ENCODE results near the gene MAPK12. TPM values are rescaled to one million over a fixed set of nuclear protein-coding genes. Genes with fewer than 3 reads are reported as not detected.

Gene MAPK12
- total RNA-seq, 2 donors from 2014 or later = 8.4 to 18.0 TPM

DNA sequence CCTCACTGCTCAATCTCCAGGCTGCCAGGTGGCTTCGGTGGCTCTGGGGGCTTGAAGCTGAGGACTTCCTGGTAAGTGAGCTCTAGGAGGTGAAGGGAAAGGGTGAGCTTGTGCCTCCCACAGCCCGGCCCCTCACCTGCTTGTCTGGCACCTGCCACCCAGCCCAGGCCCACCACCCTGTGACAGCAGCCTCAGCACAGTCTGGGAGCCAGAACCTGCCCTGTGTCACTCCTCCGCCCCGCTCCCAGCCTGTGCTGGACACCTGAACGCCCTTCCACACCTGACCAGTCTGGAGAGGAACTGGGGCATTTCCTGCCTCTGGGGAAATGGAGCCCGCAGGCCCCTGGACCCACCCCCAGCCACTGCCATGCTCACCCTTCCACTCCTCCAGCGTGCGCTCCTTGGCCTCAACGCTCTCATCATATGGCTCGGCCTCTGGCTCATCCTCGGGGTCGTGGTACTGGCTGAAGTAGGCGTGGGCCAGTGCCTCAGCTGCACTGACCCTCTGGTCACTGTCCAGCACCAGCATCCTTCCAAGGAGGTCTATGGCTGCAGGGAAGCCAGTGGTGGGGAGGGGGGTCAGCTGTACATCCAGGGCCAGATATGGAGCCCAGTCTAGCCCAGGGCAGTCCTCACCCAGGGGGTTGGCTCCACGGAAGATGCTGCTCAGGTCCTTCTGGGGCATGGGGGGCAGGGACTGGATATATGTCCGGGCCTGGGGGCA is 3.6 kb upstream of the MAPK12 start:
- Histone ChIP-seq H3K4me3 (no peak overlapping the region), H3K9me3 (no peaks in the 10 kb centered on the region), H3K36me3 (no peaks in the 10 kb centered on the region), H3K4me1 (replicated peaks) (peaks cover 14% of the 10 kb centered on the region), H3K27me3 (replicated peaks; ENCODE audit: insufficient read depth) (no peaks in the 10 kb centered on the region), H3K27ac (no peak overlapping the region)
- intact Hi-C loops (cut with DNase I) = no loop called here
- DNase-seq (ENCODE audit: low spot score) = no peak
- TF ChIP-seq POLR2AphosphoS5 (IDR thresholded peaks at IDR 0.05) = no peak
- TF ChIP-seq POLR2A (IDR thresholded peaks at IDR 0.05) = no peak
- TF ChIP-seq, protein P1, sequence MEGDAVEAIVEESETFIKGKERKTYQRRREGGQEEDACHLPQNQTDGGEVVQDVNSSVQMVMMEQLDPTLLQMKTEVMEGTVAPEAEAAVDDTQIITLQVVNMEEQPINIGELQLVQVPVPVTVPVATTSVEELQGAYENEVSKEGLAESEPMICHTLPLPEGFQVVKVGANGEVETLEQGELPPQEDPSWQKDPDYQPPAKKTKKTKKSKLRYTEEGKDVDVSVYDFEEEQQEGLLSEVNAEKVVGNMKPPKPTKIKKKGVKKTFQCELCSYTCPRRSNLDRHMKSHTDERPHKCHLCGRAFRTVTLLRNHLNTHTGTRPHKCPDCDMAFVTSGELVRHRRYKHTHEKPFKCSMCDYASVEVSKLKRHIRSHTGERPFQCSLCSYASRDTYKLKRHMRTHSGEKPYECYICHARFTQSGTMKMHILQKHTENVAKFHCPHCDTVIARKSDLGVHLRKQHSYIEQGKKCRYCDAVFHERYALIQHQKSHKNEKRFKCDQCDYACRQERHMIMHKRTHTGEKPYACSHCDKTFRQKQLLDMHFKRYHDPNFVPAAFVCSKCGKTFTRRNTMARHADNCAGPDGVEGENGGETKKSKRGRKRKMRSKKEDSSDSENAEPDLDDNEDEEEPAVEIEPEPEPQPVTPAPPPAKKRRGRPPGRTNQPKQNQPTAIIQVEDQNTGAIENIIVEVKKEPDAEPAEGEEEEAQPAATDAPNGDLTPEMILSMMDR (IDR thresholded peaks at IDR 0.05) = no peak
- WGBS = 87% methylated on average over 15 of the region's 15 CpGs

DNA sequence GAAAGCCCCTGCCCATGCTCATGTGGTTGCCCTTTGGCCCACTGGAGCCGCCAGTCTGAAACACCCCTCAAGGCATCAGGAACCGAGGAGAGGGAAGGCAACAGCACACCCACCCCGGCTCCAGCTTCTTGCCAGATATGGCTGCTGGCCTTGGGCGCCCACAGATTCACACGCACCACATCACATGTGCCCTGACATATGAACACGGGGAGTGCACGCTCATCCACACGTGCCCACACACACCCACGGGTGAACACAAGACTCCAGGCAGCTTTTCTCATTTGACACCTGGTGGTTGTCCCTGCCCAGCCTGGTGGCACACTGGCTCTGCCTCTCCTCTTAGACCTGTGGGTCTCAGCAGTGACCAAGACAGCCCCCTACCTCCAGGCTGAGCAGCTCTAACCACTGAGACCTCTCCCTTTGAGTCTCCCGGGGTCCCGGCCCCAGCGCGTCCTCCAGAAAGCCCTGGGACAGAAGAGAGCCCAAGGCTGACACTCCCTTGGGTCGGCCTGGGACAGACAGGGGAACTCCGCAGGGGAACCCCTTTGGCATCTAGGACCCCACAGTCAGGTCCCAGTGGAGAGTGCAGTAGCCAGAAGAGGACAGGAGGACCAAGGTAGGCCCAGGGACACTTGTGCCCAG is 2.7 kb upstream of the MAPK12 start:
- Histone ChIP-seq H3K36me3 (no peaks in the 10 kb centered on the region), H3K4me1 (replicated peaks) (peaks cover 14% of the 10 kb centered on the region), H3K9me3 (no peaks in the 10 kb centered on the region), H3K27me3 (replicated peaks; ENCODE audit: insufficient read depth) (no peaks in the 10 kb centered on the region), H3K27ac (no peak overlapping the region), H3K4me3 (no peak overlapping the region)
- intact Hi-C loops (cut with DNase I) = no loop called here
- TF ChIP-seq, protein P1 (IDR thresholded peaks at IDR 0.05) = no peak
- TF ChIP-seq POLR2AphosphoS5 (IDR thresholded peaks at IDR 0.05) = no peak
- no peak for TF ChIP-seq POLR2A (IDR thresholded peaks at IDR 0.05)
- WGBS = 91% methylated on average over 15 of the region's 15 CpGs
- no peak for DNase-seq (ENCODE audit: low spot score)

GRCh38 chr22:50262973-50263617 is 1.6 kb upstream of the MAPK12 start:
- intact Hi-C loops (cut with DNase I) = no loop called here
- Histone ChIP-seq H3K36me3 (no peaks in the 10 kb centered on the region), H3K9me3 (no peaks in the 10 kb centered on the region), H3K4me1 (replicated peaks) (peaks cover 8% of the 10 kb centered on the region), H3K4me3 (no peak overlapping the region), H3K27me3 (replicated peaks; ENCODE audit: insufficient read depth) (no peaks in the 10 kb centered on the region), H3K27ac (no peak overlapping the region)
- DNase-seq (ENCODE audit: low spot score) = no peak
- WGBS = 81% methylated on average over 9 of the region's 9 CpGs
- TF ChIP-seq, protein P1 (IDR thresholded peaks at IDR 0.05) = no peak
- no peak for TF ChIP-seq POLR2A (IDR thresholded peaks at IDR 0.05)
- TF ChIP-seq POLR2AphosphoS5 (IDR thresholded peaks at IDR 0.05) = no peak

DNA sequence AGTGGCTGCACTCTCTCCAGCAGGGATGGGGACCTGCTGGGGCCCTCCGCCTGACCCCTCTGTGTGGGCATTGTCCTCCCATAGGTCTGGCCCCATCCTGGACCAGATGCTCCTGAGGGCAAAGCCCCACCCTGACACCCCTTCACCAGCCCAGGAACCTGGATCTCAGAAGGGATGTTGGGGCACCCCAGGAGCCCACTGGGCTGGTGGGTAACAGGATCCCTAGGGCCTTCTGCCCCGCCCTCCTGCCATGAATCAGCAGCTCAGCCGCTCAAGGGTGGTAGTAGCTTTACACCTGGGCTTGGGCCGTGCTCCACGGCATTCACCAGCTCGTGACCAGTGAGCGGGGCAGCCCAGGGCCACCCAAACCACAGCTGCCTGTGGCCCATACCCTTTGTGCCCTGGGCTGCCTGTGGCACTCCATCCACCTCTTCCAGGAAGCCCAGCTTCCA is 1.0 kb upstream of the MAPK12 start:
- TF ChIP-seq POLR2AphosphoS5 (IDR thresholded peaks at IDR 0.05) (no peak), POLR2A (IDR thresholded peaks at IDR 0.05) (no peak)
- TF ChIP-seq, protein P1 (IDR thresholded peaks at IDR 0.05) = no peak
- intact Hi-C loops (cut with DNase I) = no loop called here
- H3K4me3 ChIP-seq = no peak overlapping the region
- WGBS = 76% methylated on average over 7 of the region's 7 CpGs
- H3K9me3 ChIP-seq = no peaks in the 10 kb centered on the region
- H3K36me3 ChIP-seq = no peaks in the 10 kb centered on the region
- H3K4me1 ChIP-seq (replicated peaks) = peaks cover 4% of the 10 kb centered on the region
- DNase-seq (ENCODE audit: low spot score) = no peak
- H3K27ac ChIP-seq = no peak overlapping the region
- no peaks in the 10 kb centered on the region for H3K27me3 ChIP-seq (replicated peaks; ENCODE audit: insufficient read depth)
